Right ventricle myocardium superior (tissue), 1 donor: ENCODE results near the gene ARMCX2. TPM values are rescaled to one million over a fixed set of nuclear protein-coding genes. Genes with fewer than 3 reads are reported as not detected.

Experiments used
- ATAC-seq: fragments of 200-7000 bp; cut with Tn5 transposase; one replicate; pipeline ENCODE4 v1.9.1; 2020; ENCODE audit warnings: mild to moderate bottlenecking; ENCODE audit not compliant: poor library complexity
- DNase-seq: peaks from one replicate; pipeline ENCODE4 v3.0.0-alpha.2; 2020
- intact Hi-C: fragments of 100-400 bp; cut with DNase I; formaldehyde crosslinking; loops from one replicate; pipeline ENCODE4 v1.11.2; 2022
- total RNA-seq: library from RNA; stranded (reverse); fragmentation: NEBNext Ultra II Directional; extraction: Animal tissue kit (Norgen Biotek cat#: 25700); gene quantifications from one replicate; pipeline ENCODE4 v1.2.1, GENCODE V29; 2021
- donor health status: DM: no; HTN: yes; CAD: no; lungs with severe emphysema.

ARMCX2 gene
- total RNA-seq, 1 donor from 2014 or later: 31.7 TPM

DNA sequence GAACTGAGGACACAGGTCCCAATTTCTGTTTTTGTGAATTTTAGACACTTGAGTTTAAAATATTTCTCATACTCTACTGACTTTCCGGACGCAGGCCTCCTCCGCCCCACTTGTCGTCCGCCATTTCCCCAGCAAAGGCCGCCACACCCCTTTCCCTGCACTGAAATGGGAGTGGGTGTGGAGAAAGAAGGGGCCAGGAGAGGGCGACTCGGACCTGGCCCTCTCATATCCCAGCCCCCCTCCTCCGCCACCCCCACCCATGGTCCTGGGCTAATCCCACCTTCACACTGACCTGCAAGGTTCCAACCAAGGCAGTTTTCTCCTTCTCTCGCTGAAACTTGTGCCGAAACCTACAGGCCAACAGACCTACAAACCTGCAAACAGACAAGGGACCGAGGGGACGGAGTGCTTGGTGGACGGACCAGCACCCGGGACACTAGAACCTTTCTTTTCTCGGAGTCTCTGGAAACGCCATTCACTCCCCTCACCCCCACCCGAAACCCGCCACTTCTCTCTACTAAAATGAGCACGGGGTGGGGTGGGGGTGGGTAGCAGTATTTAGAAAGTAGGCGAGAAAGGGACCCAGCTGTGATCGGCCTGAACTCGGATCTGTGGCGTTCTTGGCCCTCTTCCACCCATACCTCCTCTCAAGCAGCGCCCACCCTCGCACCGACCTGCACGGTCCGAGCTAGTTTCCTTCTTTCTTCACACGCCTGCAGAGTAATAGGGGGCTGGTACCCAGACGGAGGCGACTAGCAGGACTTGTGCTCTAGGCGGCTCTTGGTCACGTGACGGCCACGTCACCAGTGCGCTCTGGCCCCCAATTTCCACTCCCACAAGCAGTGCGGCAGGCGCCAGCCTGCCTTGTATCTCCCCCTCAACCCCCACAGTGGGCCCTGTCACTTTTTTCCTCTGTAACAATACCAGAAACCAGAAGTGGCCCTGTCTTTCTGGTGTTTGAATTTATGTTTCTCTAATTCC is 42.1 kb downstream of the ARMCX2 start, which contains the start of gene ARMCX6:
Gene ARMCX6, minus strand, starts transcription at position 790 of the 981 bp plus-strand sequence. CDS start 1,380 bp downstream, outside the sequence.
- intact Hi-C loops: no loop called here
- ATAC-seq (peak; percentile 98), DNase-seq (peak; percentile 89)

DNA sequence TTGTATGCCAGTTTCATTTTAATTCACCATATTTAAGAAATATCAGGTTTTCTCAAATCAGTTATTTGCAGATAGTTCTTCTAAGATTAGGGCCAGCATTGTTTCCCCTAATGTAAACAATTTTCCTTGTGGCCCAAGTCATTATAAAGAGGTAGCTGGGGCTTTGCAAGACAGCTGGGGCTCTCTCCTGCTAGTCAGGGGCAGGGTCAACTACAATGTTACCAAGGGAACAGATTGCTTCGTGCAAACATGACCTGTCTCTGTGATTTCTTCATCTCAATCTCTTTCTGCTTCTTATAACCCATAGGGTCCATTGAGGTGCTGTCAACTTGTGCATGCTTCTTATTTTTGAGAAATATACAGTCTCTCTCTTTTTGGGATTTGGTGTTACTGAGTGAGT is 53.9 kb downstream of the ARMCX2 start:
- intact Hi-C loops: no loop called here
- no peak for DNase-seq

More for the DNA sequence above, 53.9 kb downstream of the ARMCX2 start:
- no peak for ATAC-seq

Other genes with a start within 250 kb of the ARMCX2 start
- gene ARMCX4, start 174.4 kb downstream of the ARMCX2 start, total RNA-seq: 4.6 TPM
- 29.8 TPM for gene ARMCX1, start 109.3 kb downstream of the ARMCX2 start, total RNA-seq
- 22.3 TPM for gene ARMCX6, start 41.9 kb downstream of the ARMCX2 start, total RNA-seq
- 53.5 TPM for gene ARMCX3, start 36.7 kb downstream of the ARMCX2 start, total RNA-seq